ENCODE results near the gene ZNF532.
"Not testable (repeated sequence)": the region's sequence is repeated elsewhere in the genome, so short reads cannot be mapped to it uniquely, and the experiment has no call there.

The ZNF532 gene

DNA sequence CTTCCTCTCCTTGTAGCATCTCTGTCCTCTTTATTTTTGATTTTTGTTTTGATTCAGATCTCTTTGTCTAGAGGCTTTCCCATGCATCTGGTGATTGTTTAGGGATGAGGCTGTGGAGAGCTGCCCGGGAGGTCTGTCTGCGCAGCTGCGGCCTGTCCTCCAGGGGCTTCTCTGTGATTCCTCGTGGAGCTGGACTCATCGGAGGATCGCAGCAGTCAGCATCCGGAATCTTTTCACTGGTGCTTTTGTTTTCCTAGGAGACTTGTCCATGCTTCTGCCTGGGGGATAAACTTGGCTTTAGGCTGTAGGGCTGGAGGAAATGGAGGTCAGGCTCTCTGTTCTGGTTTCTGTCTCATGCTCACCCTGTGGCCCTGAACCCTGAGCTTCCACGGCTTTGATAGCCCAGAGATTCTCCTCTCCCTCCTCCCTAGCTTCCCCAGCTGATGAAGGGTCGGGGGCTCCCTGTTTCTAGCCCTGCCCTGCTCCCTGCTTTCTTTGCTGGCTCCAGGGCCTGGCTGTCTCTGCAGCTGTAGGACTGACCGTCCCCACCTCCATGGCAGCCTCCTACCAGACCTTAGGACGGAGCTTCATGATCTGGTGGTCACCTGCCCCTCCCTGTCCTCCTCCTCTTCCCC, 35.5 kb downstream of the ZNF532 start:
- DNase-seq (ENCODE audit: low read depth in 2 of 2) = no peak

DNA sequence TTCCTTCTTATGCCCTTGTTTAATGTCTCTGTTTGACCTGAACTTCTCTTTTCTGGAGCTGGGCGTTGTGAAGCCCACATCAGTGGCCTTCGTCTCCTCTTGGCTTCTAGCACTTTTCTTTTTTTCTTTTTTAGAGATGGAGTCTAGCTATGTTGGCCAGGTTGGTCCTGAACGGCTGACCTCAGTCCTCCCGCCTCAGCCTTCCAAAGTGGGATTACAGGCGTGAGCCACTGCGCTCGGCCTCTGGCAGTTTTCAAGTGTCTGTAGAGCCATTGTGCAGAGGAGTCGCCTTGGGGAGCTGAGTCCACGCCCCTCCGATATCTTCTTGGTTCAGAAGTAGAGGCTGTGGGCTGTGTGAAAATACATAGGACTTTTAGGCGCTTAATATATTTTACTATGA, 36.5 kb downstream of the ZNF532 start:
- no peak for DNase-seq (ENCODE audit: low read depth in 2 of 2)

GRCh38 chr18:58901783-58902182, 37.1 kb downstream of the ZNF532 start:
- no peak for DNase-seq (ENCODE audit: low read depth in 2 of 2)

DNA sequence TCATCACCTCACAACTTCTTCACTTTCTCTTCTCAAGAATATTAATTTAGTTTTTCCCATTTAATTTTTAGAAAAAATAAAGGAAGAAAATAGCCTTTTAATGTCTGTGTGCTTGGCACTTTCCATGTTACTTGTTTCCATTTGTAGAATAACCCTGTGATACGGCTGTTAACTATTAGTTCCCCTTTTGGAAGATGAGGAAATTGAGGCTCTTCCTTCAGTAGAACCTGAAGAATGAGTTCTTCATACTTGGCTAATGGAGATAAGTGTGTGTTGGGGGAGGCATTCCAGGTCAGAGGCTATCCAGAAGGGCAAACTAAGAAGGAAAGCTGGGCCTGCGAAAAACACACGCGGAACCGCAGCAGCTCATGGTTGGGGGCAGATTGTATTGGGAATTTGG, 38.3 kb downstream of the ZNF532 start:
- no peak for DNase-seq (ENCODE audit: low read depth in 2 of 2)

DNA sequence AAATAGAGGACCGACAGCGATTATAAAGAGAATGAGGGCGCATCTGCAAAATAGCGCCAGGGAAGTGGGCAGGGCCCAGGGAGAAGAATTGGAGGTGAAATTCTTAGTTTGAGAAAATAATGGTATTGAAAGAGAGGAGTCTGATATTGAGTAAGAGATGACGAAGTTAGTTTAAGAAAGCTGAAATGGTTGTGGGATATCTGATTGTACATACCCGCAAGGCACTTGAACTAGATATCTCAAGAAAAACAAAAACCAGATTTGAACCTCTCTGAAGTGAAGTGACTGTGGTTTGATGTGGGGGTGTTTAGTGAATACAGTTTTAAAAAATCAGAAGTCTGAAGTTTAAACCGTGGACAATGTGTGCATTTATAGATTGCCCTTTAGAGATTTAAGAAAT, 38.9 kb downstream of the ZNF532 start:
- no peak for DNase-seq (ENCODE audit: low read depth in 2 of 2)

GRCh38 chr18:58905777-58906428, 41.2 kb downstream of the ZNF532 start:
- no peak for DNase-seq (ENCODE audit: low read depth in 2 of 2)

- DNase-seq (ENCODE audit: low read depth in 2 of 2) = no peak
Measured at GRCh38 chr18:58908006-58908405, 43.3 kb downstream of the ZNF532 start.

DNA sequence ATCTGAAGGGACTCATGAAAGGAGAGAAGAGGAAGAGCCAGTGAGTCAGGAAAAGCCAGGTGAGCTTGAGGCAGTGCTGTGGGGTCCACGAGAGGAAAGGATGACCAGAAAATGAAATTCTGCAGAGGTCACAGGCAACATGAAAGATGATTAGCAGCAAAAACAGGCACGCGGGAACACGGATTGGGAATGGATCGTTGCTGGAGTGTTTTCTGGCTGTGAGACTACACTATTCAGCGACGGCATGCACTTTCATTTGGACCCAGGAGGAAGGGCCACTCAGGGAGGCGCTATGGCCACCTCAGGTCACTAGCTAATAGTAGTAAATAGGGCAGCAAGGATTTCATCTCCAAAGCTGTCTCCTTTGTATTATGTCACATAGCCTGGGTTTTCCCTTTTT, 44.8 kb downstream of the ZNF532 start:
- DNase-seq (ENCODE audit: low read depth in 2 of 2) = no peak

DNA sequence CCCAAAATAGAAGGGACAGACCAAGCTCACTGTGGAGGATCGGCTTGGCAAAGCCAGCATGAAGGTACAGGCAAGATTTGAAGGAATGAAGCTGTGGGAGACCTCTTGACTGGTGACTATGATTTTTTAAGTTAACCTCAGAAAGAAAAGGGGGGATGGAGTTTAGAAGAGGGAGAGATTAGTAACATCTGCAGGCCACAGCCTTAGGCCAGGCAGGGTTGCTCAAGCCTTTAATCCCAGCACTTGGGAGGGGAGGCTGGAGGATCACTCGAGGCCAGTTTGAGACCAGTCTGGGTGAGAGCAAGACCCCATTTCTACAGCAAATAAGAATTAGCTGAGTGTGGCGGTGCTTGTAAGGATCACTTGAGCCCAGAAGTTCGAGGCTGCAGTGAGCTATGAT, 46.6 kb downstream of the ZNF532 start:
- no peak for DNase-seq (ENCODE audit: low read depth in 2 of 2)

DNA sequence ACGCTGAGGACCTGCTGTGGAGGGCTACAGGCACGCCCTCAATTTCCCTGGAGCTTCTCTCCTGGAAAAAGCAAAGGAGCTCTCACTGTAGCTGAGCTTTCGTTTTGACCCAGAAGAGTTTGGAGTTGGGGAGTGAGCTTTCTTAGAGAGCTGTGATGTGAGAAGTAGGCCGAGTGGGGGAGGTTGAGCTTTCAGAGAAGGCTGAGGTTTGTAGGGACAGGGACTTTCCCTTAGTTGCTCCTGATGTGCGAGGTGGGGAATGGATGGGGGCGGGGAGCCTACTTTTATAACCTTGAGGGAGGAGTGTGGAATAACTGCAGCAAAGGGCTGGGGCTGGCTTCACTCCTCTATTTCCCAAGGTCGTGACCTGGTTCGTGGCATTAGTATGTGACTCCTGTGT, 47.1 kb downstream of the ZNF532 start:
- no peak for DNase-seq (ENCODE audit: low read depth in 2 of 2)

DNA sequence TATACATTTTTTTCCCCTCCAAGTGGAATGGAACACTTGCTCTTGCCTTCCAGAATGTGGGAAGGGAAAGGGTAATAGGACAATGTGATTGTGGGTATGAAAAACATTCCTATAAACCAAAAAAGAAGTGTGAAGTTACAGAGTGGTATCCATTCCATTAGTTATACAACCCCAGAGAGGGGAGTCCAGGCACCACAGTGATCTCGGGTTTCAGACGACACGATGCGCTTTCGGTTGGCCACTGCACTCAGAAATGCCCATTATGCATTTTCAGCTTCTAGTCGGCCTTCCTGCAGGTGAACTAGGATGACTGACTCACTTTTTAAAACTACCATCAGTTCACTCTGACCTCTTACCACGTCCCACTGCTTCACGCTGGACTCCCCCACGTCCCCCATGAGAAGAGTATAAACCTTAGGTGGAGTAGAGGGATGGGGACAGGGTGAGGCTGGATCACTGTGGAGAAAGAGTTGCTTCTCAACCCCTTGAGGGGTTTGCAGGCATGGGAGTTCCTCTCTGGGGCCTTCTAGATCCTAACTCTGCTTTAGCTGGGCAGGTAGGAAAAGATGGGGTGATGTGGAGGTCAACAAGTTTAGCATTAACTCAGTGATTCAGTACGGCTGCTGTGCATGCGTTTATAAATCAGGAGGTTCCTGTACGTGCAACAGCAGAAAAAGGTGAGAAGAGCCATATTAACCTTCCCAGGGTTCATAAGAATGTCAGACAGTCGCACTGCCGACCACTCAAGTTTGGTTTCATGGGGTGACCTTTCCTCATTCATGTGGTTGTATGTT, 50.5 kb downstream of the ZNF532 start:
- DNase-seq (ENCODE audit: low read depth in 2 of 2) = no peak

- DNase-seq (ENCODE audit: low read depth in 2 of 2) = no peak
Measured at GRCh38 chr18:58915995-58916394, 51.3 kb downstream of the ZNF532 start.

GRCh38 chr18:58919934-58920333, 55.3 kb downstream of the ZNF532 start:
- not testable (repeated sequence) for DNase-seq (ENCODE audit: low read depth in 2 of 2)

GRCh38 chr18:58922995-58923394, 58.3 kb downstream of the ZNF532 start:
- DNase-seq (ENCODE audit: low read depth in 2 of 2) = no peak

DNA sequence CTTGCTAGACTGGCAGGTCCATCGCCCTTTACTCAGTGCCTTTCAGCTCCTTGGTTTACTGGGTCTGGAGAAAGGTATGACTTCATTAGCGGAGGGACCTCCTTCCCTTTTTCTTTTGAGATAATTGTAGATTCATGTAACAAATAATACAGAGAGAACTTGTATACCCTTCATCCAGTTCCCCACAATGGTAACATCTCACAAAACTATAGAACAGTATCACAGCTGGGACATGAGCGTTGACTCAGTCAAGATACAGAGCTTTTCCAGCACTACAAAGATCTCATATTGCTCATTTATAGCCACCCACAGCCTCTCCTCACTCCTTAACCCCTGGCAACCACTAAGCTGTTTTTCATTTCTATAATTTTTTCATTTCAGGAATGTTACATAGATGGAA, 59.8 kb downstream of the ZNF532 start:
- DNase-seq (ENCODE audit: low read depth in 2 of 2) = no peak

GRCh38 chr18:58927659-58928058, 63.0 kb downstream of the ZNF532 start:
- no peak for DNase-seq (ENCODE audit: low read depth in 2 of 2)

- no peak for DNase-seq (ENCODE audit: low read depth in 2 of 2)
Measured at GRCh38 chr18:58928386-58928785, 63.7 kb downstream of the ZNF532 start.

- DNase-seq (ENCODE audit: low read depth in 2 of 2) = no peak
Measured at GRCh38 chr18:58929206-58929605, 64.5 kb downstream of the ZNF532 start.

GRCh38 chr18:58934356-58934755, 69.7 kb downstream of the ZNF532 start:
- DNase-seq (ENCODE audit: low read depth in 2 of 2) = no peak

- DNase-seq (ENCODE audit: low read depth in 2 of 2) = no peak
Measured at GRCh38 chr18:58934933-58935577, 70.4 kb downstream of the ZNF532 start.

DNA sequence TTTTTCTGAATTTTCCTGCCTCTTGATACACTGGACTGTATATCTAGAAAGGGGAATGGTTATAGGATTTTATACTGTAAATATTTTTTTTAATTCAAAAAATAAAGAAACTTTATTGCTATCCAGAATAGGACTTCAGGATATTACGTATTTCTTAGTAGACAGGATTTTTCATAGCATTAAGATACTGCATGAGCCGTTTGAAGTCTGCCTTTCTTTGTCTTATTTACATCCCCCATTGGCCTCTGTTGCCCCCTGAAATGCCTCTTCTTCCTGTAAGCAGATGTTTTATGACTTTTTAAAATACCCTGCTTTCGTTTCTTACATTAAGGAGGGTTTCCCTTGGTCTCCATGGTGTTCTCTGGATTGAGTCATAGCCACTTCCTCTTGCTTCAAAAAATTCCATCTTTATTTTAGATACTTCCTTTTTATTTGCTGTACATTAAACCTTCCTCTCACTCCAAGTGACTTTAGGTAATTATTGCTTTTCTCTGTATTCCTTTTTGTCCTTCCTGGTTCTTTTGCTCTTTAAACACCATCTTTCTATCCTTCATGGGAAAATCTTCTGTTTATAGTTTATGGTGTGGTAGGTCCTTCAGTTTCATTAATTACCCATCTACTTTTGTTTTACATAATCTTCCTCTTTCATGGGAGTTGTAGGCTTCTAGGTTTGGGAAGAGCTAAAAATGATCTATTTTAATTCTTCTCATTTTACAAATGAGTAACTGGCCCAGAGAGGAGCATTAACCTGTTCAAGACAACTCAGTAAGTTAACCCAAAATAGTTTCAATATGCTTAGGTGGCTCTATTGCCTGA, 72.6 kb downstream of the ZNF532 start:
- peak in 1 of 2 experiments; percentile 11 for DNase-seq (ENCODE audit: low read depth in 2 of 2)

DNA sequence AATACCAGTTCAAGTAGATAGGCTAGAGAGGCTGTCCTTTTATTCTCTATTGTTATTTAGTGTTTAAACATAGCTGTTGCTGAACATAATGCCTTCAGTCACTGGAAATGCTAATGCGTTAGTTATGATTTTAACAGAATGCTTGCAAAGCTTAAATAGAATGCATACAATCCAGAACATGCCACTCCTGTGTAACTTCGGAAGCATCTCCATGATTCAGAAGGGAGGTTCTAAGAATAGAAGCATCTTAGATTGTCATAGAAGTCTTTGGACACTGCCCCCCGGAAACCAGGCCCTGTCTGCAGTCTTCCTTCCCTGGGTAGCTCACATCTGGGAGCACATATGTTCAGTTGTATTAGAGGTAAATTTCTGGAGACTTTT, 73.2 kb downstream of the ZNF532 start:
- no peak for DNase-seq (ENCODE audit: low read depth in 2 of 2)
